Lower lobe of right lung (tissue), 2 donors: ENCODE measurements around the gene EFHC1. TPM values are rescaled to one million over a fixed set of nuclear protein-coding genes. Genes with fewer than 3 reads are reported as not detected.
A peak's percentile ranks its signal among the peaks of the same experiment; 100 is the strongest.

ENCODE experiments used
- ATAC-seq, 2 donors: fragments of 200-7000 bp; cut with Tn5 transposase; one replicate each; pipeline ENCODE4 v1.9.1; 2020 to 2022; ENCODE audit warnings: mild to moderate bottlenecking in 2 of 2, moderate library complexity in 2 of 2
- DNase-seq: peaks from one replicate; pipeline ENCODE4 v3.0.0-alpha.2; 2020
- H3K27ac ChIP-seq: fragments of 200-600 bp; one replicate; pipeline ENCODE4 v1.8.0; 2022
- H3K27me3 ChIP-seq: fragments of 200-600 bp; one replicate; pipeline ENCODE4 v1.8.0; 2022; ENCODE audit warnings: low read depth
- H3K36me3 ChIP-seq: fragments of 200-600 bp; one replicate; pipeline ENCODE4 v1.8.0; 2022; ENCODE audit warnings: mild to moderate bottlenecking
- H3K4me1 ChIP-seq: fragments of 200-600 bp; one replicate; pipeline ENCODE4 v1.8.0; 2022
- H3K4me3 ChIP-seq: fragments of 200-600 bp; one replicate; pipeline ENCODE4 v1.8.0; 2022; ENCODE audit warnings: mild to moderate bottlenecking
- H3K9me3 ChIP-seq: fragments of 200-600 bp; one replicate; pipeline ENCODE4 v1.8.0; 2022
- intact Hi-C: fragments of 100-400 bp; cut with DNase I; formaldehyde crosslinking; loops from one replicate; pipeline ENCODE4 v1.11.0; 2022
- total RNA-seq: library from RNA; stranded (reverse); fragmentation: NEBNext Ultra II Directional; extraction: Animal tissue kit (Norgen Biotek cat#: 25700); gene quantifications from one replicate; pipeline ENCODE4 v1.2.1, GENCODE V29; 2021
- TF ChIP-seq, protein P1 (sequence below): fragments of 200-600 bp; IDR thresholded peaks from one replicate; pipeline ENCODE4 v1.8.0; 2022; ENCODE audit warnings: antibody characterized with exemption, mild to moderate bottlenecking
- donor health status: DM: no; HTN: yes; CAD: no; lungs with severe emphysema.

EFHC1 gene
- total RNA-seq, 1 donor from 2014 or later, result 42.2 TPM

DNA sequence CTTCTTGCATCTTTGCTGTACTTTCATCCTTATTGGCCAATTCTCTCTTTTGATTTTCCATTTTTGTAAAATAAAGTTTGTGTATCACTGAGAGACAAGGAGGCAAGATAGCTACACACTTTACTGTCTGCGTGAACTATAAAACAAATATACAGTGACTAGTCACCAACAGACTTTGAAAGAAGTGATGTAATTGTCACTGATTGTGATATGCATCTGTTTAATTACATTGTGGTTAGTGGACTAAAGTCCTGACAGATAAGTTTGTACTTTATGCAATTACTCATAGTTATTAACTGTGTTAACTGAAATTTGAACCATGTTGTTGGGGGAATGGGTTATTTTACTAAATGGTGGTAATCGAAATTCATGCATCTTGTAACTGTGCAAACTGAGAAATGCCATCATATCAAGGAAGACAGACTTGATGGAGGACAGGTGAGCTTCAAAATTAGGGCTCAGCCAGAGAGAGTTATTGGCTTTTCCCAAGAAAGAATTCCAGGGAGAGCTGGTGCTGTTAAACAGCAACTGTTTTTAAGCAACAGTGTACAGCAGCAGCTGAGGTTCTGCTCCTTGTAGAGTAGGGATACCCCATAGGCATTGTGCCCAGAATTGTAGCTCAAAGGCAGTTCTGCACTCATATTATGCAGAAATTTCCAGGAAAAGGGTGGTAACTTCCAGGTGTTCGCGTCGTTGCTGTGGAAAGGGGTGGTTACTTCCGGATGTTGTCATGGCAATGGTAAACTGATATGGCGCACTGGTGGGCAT lies 62.9 kb downstream of the EFHC1 start:
- Histone ChIP-seq H3K9me3 (no peaks in the 10 kb centered on the region), H3K4me3 (no peak overlapping the region), H3K36me3 (no peaks in the 10 kb centered on the region), H3K27me3 (no peaks in the 10 kb centered on the region), H3K27ac (no peak overlapping the region), H3K4me1 (no peaks in the 10 kb centered on the region)
- DNase-seq, result no peak
- ATAC-seq, result no peak
- intact Hi-C loops, result no loop called here
- TF ChIP-seq, protein P1, sequence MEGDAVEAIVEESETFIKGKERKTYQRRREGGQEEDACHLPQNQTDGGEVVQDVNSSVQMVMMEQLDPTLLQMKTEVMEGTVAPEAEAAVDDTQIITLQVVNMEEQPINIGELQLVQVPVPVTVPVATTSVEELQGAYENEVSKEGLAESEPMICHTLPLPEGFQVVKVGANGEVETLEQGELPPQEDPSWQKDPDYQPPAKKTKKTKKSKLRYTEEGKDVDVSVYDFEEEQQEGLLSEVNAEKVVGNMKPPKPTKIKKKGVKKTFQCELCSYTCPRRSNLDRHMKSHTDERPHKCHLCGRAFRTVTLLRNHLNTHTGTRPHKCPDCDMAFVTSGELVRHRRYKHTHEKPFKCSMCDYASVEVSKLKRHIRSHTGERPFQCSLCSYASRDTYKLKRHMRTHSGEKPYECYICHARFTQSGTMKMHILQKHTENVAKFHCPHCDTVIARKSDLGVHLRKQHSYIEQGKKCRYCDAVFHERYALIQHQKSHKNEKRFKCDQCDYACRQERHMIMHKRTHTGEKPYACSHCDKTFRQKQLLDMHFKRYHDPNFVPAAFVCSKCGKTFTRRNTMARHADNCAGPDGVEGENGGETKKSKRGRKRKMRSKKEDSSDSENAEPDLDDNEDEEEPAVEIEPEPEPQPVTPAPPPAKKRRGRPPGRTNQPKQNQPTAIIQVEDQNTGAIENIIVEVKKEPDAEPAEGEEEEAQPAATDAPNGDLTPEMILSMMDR, result no peak

DNA sequence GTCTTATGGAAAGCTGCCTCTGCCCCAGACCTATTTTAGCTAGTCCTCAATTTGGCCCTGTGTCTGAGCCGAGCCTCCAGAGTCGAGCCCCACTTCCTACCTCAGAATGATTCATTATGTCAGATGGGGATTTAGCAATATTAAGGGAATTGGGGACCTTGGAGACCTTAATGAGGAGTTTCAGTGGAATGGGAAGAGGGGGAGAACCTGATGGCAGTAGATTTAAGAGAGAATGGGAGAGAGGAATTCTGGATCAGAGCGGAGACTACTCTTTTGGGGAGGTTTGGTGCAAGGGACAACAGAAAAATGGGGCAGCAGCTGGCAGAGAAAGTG lies 63.5 kb downstream of the EFHC1 start:
- Histone ChIP-seq H3K4me1 (no peaks in the 10 kb centered on the region), H3K9me3 (no peaks in the 10 kb centered on the region), H3K36me3 (no peaks in the 10 kb centered on the region), H3K27ac (no peak overlapping the region), H3K4me3 (no peak overlapping the region), H3K27me3 (no peaks in the 10 kb centered on the region)
- TF ChIP-seq, protein P1, result no peak
- intact Hi-C loops, result no loop called here
- DNase-seq (no peak), ATAC-seq (no peak)

DNA sequence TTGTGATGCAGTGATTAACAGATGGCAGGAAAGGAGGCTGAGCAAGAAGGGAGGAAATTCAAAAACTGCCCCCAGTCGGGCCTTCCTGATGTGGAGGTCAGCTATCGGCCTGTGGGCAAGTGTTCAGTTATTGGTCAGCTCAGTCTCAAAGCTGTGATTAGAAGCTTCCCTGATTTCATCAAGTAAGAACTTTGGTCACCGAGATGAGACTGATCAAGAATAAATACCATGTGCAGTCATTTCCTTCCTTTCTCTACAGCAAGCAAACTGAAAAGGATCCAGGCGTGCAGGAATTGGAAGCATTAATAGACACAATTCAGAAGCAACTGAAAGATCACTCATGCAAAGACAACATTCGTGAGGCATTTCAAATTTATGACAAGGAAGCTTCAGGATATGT lies 69.7 kb downstream of the EFHC1 start:
- H3K36me3 ChIP-seq, result no peaks in the 10 kb centered on the region
- no peak overlapping the region for H3K4me3 ChIP-seq
- TF ChIP-seq, protein P1, result no peak
- H3K9me3 ChIP-seq, result no peaks in the 10 kb centered on the region
- H3K27ac ChIP-seq, result no peak overlapping the region
- H3K27me3 ChIP-seq, result no peaks in the 10 kb centered on the region
- no peak for ATAC-seq
- H3K4me1 ChIP-seq, result peaks cover 17% of the 10 kb centered on the region
- intact Hi-C loops, result no loop called here
- DNase-seq, result no peak

DNA sequence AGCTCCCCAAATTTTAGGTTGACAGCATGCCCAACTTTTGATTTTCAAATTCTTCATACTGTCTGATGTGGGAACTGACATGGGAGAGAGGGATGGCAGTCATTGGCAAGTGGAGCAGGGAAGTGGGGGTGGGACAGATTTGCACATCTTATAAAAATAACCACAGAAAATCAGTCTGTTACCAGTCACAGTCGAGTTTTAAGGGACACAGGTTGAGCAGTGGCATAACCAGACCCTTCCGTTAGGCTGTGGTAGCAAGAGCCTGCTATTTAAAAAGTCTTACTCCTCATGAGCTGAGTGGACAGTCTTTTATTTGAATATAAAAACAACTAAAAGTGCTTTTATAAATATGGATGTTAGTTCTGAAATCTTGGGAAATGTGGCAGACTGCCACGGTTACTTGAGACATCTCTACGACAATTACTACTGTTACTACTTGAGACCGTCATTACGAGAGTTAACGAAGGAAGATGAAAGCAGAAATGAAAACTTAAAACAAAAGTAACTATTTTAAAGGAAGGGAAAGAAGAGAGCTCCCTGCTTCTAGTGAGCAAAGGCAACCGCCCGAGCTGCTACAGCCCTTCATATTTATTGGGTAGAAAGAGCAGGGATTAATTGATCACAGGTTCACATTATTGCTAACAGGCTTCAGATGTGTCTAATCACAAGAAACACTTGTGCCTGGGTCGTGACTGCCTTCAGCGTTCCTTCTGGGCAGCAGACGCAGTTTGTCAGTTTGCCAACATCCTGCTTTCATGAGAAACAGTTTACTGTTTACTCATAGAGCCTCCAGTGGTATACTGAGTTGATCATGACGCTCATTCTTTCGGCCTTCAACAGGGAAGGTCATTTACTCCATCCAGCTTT lies 71.3 kb downstream of the EFHC1 start:
- peak in 1 of 2 donors; percentile 22 for ATAC-seq
- no peaks in the 10 kb centered on the region for H3K27me3 ChIP-seq
- H3K4me3 ChIP-seq, result peak overlapping the region; percentile 5
- no peaks in the 10 kb centered on the region for H3K36me3 ChIP-seq
- DNase-seq, result no peak
- TF ChIP-seq, protein P1, result no peak
- H3K9me3 ChIP-seq, result no peaks in the 10 kb centered on the region
- intact Hi-C loops, result no loop called here
- peak overlapping the region; percentile 54 for H3K27ac ChIP-seq
- H3K4me1 ChIP-seq, result peaks cover 17% of the 10 kb centered on the region

DNA sequence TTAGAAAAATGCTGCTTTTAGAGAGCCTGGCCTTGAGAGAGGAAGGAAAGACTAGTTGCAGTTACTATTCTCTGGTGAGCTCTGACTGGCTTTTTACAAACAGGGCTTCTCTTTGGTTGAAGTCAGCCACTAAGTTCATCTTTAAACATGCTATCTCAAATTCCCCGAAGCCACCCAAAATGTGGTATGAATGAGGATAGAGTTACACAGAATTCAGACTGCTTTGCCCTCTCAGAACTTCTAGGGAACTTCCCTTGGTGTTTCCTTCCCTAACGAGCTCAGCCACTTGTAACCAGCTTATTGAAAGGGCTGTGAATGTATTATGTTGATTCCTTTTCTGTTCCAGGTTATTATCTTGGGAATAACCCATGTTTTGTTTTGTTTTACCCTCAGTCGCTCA lies 73.5 kb downstream of the EFHC1 start:
- H3K27ac ChIP-seq, result no peak overlapping the region
- H3K4me1 ChIP-seq, result peaks cover 17% of the 10 kb centered on the region
- DNase-seq (no peak), ATAC-seq (no peak)
- H3K27me3 ChIP-seq, result no peaks in the 10 kb centered on the region
- H3K4me3 ChIP-seq, result no peak overlapping the region
- intact Hi-C loops, result no loop called here
- no peaks in the 10 kb centered on the region for H3K36me3 ChIP-seq
- TF ChIP-seq, protein P1, result no peak
- no peaks in the 10 kb centered on the region for H3K9me3 ChIP-seq
